Erythroblast (primary cell): ENCODE results near the gene NT5M.

Experiments used
- DNase-seq, 2 experiments: peaks; one replicate each; lab custom pipeline; 2025; lab: John Stamatoyannopoulos, UW
- GATA1 ChIP-seq: IDR thresholded peaks from 2 replicates; pipeline ENCODE4 v1.6.1; 2011; ENCODE audit warnings: low read depth, mild to moderate bottlenecking, control low read depth, low read length, moderate library complexity
- POLR2A ChIP-seq: IDR thresholded peaks from 2 replicates; pipeline ENCODE4 v1.6.1; 2011; ENCODE audit warnings: mild to moderate bottlenecking, low read length

The NT5M gene

DNA sequence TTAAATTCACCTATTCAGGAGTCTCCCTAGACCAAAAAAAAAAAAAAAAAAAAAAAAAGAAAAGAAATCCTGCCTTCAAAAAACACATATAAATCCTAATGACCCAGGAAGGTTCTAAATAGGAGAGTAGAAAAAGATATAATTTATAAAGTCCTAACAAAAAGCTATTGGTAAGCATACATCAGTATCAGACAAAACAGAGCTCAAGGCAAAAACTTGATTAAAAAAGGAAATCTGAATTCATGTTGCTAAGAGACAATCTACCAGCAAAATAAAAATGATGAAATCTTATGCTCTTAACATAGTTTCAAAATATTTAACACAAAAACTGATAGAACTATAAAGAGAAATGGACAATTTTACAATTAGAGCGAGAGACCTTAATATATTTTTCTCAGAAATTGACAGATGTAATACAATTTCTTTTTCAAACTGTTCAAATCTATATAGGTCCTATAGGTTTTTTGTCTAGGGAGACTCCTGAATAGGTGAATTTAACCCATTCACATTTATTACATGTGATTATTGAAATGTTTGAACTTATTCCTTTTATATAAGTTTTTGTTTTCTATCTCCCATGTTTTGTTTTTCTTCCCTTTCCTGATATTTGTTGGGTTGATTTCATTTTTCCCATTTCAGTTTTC, 57.0 kb downstream of the NT5M start:
- TF ChIP-seq POLR2A, result no peak
- TF ChIP-seq GATA1, result no peak
- DNase-seq, result no peak

DNA sequence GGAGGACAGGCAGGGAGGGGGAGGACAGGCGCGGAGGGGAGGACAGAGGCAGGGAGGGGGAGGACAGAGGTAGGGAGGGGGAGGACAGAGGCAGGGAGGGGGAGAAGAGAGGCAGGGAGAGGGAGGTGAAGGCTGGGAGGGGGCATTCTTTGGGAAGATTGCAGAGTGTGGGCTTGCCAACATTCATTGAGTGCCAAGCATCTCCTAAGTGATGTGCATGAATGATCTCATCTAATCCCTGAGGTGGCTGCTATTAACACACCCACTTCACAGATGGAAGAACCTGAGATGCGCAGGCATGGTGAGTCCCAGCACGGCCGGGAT, 58.3 kb downstream of the NT5M start:
- TF ChIP-seq GATA1 (no peak), POLR2A (no peak)
- DNase-seq, result no peak

DNA sequence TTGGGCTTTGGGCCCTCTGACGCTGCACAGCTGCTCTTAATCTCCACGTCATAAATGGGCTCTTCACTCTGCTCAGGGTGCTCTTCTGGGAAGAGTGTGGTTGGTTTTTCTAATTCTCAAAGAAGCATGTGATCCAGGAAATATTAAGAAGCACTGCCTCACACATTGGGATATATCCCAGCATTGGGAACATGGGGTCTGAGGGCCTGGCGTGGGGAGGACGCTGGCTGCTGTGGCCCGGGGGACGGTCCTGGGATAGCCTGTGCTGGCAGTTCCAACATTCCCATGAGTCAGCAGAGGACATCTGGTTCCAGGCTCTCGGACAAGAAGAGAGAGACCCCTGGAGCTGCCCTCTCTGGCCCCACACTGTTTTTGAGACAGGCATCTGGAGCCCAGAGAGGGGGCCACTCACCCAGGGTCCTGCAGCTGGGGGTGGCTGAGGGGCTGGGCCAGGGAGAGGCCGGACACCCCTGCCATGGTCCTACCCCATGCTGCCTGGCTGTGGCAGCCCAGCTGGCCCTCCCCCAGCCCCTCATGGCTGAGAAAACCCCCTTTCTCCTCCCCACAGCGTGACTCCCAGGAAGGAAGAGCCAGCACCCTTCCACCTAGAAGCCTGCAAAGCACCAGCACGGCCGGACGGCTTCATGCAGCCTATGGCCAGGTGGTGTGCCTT, 58.8 kb downstream of the NT5M start:
- no peak for TF ChIP-seq POLR2A
- TF ChIP-seq GATA1, result no peak
- DNase-seq, result no peak

DNA sequence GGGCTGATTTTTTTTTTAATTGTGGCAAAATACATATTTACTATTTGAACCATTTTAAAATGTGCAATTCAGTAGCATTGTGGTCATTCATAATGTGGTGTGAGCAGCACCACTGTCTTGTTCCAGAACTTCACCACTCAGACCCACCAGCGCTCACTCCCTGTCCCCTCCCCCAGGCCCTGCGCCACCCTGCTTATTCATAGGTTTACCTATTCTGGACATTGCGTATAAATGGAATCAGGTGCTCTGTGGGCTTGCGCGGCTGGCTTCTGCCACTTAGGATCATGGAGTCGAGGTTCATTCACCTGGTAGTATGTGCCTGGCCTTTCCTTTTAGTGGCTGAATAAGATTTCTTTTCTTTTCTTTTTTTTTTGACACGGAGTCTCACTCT, 59.4 kb downstream of the NT5M start:
- TF ChIP-seq GATA1, result no peak
- TF ChIP-seq POLR2A, result no peak
- DNase-seq, result no peak

DNA sequence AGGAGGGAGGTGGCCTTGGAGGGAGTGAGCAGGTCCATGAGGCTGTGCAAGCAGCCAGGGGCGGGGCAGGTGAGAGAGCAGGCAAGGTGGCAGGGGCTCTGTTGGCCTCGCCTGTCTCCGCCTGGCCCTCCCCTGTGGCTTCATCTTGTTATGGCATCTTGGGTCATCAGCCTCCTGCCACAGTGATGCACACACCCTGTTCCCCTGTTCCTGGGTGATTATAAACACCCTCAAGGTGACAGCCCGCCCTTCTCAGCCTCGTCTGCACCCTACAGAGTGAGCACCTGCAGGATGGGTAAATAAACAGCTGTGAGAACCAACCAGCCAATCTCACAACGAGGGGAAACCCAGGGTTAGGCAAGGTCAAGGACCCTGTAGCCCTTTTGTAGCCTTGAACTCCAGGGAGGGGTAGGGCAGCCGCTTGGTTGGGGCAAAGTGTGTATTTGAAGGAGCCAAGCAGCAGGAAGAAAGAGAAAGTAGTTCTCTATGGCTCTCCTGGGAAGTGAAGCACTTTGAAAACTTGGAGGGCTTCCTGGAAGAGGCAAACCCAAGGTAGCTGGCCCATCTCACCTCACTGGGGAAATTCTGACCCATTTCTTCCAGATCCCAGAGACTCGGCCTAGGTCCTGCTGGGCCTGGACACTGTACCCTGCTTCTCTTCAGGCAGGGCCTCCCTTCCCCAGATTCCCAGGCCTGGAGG, 60.6 kb downstream of the NT5M start:
- TF ChIP-seq GATA1, result no peak
- TF ChIP-seq POLR2A, result no peak
- DNase-seq, result no peak

DNA sequence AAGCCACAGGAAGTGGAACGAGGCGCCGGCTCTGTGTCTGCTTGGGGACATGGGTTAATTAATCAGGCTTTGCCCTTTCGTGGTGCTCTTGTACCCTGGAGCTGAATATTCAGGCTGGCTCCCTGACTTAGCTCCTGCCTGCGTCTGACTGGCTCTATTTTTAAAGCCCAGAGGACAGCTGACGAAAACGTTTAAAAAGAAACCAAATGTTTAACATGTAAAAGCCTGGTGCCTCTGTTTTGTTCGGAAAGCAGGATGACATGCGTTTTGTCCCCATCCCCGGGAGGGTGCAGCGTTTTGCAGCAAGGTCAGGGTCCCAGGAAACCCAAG, 61.1 kb downstream of the NT5M start:
- DNase-seq, result no peak
- TF ChIP-seq GATA1 (no peak), POLR2A (no peak)

DNA sequence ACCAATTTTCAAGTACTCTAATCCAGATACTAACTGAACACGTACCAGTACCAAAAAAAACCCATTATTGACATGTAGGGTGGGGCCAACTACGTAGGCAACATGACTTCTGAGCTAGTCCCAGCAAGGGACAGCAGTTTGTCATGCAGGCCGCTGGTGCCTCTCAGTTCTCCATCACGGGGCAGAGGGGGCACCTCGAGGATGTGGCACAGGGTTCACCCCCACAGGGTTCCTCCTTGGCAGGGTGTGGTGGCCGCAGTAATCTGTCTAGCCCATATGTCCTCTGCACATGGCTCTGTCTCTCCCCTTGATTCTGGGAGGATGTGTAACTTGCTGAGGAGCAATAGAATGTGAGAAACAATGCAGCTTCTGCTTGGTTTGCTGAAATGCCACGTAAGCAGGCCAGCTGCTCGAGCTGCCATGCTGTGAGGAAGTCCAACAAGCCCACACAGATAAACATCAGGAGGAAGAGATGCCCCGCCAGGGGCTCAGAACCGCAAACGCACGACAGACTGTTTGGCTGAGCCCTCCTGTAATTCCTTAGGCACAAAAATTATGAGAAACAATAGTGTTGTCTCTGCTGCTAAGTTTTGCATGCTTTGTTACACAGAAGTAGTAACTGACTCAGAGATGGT, 62.4 kb downstream of the NT5M start:
- TF ChIP-seq POLR2A, result no peak
- no peak for DNase-seq

DNA sequence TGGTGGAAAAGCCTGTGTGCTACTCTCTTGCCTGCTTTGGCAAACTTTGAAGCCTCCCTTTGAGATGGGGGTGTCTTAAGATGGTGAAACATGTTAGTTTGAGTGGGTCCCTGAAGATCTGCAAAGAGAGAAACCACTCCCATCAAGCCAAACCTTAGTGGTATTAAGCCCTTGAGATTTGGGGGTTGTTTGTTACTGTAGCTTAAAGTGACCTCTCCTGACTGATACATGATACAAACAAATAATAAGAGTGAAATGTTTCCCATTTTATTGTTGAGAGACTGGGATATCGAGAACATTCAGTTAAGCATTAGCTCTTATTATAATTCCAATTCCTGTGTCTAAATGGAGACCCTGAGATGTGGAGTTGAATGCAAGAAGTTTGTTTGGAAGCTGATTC, 63.1 kb downstream of the NT5M start:
- TF ChIP-seq GATA1 (no peak), POLR2A (no peak)
- DNase-seq, result no peak

DNA sequence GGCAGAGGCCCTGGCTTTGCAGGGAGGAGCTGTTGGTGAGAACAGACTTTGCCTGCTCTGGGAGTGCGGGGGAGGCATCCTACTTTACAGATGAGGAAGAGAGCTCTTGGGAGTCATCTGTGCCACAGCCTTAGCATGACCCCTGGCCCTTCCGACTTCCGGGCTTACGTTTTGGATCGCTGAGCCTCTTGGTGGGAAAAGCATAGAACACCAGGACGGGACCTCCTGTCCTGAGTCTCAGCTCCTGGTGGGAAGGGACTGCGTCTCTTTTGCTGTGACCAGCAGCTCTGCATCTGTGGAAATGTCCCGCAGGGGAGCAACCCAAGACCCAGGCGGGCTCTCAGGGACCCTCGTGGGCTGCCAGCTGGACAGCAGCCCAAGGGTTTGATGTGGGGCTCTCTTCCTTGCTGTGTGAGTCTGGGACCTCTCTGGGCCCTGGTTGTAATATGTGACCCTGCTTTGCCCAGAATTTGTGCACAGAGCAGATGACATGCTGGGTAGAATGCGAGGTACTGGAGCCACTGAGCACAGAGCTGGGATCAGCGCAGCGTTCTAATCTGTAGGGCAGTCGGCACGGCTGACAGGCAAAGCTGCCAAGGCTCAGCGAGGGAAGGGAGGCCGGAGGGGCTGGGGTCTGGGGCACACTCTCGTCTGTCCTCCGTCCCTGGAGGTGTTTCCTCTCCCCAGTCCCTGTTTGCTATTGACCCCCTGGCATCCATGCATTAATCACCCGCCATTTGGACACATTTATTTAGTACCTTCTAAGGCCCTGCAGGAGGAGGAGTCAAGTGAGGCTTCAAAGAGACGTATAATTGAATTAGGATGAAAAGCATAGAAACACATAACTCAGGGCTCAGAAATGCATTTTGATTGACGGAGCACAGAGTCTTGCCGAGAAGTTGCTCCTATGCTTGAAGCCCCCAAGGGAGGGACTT, 64.0 kb downstream of the NT5M start:
- DNase-seq, result no peak
- TF ChIP-seq GATA1 (no peak), POLR2A (no peak)

DNA sequence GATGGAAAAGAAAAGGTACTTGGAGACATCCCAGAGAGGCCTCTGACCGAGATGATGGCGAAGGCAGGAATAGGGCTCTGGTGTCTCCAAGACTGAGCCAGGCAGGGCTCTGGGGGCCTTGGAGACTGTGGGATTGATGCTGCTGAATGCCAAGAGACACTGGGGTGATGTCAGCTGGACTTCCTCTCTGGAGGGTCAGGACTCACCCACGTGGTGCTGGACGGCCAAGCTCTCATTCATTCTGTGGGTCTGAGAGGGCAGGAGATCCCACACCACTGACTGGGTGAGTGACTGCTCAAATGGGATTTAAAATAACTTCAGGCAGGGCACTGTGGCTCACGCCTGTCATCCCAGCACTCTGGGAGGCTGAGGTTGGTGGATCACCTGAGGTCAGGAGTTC, 64.8 kb downstream of the NT5M start:
- DNase-seq, result no peak
- TF ChIP-seq POLR2A (no peak), GATA1 (no peak)

DNA sequence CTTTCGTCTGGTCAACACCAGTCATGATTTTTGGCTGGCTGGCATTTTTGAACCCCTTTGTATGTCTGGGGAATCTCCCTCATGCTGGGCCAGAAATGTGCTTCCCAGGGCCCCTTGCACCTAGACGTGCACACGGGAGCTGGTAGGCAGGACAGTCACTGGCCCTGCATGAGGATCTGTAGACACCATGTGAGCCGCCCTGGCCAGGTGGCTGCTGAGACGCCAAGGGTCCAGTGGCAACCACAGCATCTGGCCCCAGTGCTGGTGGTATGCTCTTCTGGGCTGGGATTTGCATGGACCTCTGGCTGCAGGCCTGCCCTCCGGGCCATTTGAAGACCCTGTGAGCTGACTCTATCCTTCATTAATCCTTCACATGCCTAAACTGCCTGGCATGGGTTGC, 67.5 kb downstream of the NT5M start:
- DNase-seq, result no peak
- TF ChIP-seq POLR2A (no peak), GATA1 (no peak)

DNA sequence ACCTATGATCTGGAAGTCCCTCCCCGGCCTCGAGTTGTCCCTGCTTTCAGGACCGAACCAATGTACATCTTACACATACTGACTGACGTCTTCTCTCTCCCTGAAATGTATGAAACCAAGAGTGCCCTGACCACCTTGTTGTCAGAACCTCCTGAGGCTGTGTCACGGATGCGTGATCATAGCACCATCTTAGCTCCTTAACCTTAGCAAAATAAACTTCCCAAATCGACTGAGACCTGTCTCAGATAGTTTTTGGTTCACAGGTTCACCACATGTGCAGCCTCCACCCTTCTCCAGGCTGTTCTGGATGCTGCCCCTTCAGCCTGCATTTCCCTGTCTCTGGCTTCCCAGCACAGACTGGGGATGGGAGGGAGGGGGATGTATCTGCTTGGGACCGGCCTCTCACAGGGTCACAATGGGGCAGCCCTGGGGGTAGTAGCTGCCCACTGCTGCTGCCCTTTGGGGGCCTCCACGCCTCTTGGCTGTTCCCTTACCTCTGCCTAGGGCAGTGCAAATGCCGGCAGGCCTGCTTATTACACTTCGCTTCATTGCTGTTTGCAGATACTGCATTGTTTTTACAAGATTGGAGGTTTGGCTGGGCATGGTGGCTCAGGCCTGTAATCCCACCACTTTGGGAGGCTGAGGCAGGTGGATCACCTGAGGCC, 69.8 kb downstream of the NT5M start:
- TF ChIP-seq POLR2A (no peak), GATA1 (no peak)

DNA sequence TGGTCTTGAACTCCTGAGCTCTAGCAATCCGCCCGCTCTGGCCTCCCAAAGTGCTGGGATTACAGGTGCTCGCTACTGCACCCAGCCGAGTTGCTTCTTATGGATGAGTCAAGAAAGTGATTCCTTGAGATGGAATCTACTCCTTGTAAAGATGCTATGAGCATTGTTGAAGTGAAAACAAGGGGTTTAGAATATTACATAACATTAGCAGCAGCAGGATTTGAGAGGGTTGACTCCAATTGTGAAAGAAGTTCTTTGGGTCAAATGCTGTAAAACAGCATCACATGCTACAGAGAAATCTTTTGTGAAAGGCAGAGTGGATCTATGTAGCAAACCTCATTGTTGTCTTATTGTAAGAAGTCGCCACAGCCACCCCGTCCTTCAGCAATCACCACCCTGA, 72.7 kb downstream of the NT5M start:
- no peak for TF ChIP-seq GATA1
- no peak for DNase-seq

More for the DNA sequence above, 69.8 kb downstream of the NT5M start:
- no peak for DNase-seq
